HFFc6 (cell line): Measurements from ENCODE around the gene MAOA. TPM values are rescaled to one million over a fixed set of nuclear protein-coding genes. Genes with fewer than 3 reads are reported as not detected.

ENCODE experiments used
- DNase-seq: peaks from one replicate; pipeline ENCODE4 v3.0.0-alpha.2; 2018
- H3K27ac Mint-ChIP-seq: 2 replicates; pipeline ENCODE4 v1.8.0; 2020; ENCODE audit warnings: mild to moderate bottlenecking, mixed read lengths
- H3K27me3 Mint-ChIP-seq: 2 replicates; pipeline ENCODE4 v1.8.0; 2021; ENCODE audit warnings: mild to moderate bottlenecking, moderate library complexity, mixed read lengths; ENCODE audit not compliant: insufficient read depth
- H3K36me3 Mint-ChIP-seq: 2 replicates; pipeline ENCODE4 v1.8.0; 2021; ENCODE audit warnings: low read depth, mixed read lengths
- H3K4me1 Mint-ChIP-seq: 2 replicates; pipeline ENCODE4 v1.8.0; 2020; ENCODE audit warnings: low read depth, mixed read lengths
- H3K4me3 Mint-ChIP-seq: 2 replicates; pipeline ENCODE4 v1.8.0; 2020; ENCODE audit warnings: mild to moderate bottlenecking, moderate library complexity, mixed read lengths
- H3K9me3 Mint-ChIP-seq: 2 replicates; pipeline ENCODE4 v1.8.0; 2020; ENCODE audit warnings: mild to moderate bottlenecking, mixed read lengths
- total RNA-seq, 6 experiments: library from RNA; stranded (reverse); fragmentation: NEBNext Ultra II Directional; extraction: Animal tissue kit (Norgen Biotek cat#: 25700); gene quantifications; 2 replicates in 1 of 6; 3 replicates in 5 of 6; pipeline ENCODE4 v1.2.3, GENCODE V29; 2021
- TF ChIP-seq, protein P1 (sequence below): fragments of 200-600 bp; sonication (generic); IDR thresholded peaks from 2 replicates; pipeline ENCODE4 v1.5.0; 2021; ENCODE audit warnings: antibody characterized with exemption, mild to moderate bottlenecking

MAOA gene
- total RNA-seq, 6 experiments from 2014 or later, result 0.07 to 0.25 (median 0.07) TPM; not detected in 3

GRCh38 chrX:43627669-43628068 is 28.4 kb upstream of the MAOA start:
- no peaks in the 10 kb centered on the region for H3K9me3 Mint-ChIP-seq
- no peak overlapping the region for H3K27ac Mint-ChIP-seq
- DNase-seq, result no peak
- H3K36me3 Mint-ChIP-seq, result no peaks in the 10 kb centered on the region
- TF ChIP-seq, protein P1, sequence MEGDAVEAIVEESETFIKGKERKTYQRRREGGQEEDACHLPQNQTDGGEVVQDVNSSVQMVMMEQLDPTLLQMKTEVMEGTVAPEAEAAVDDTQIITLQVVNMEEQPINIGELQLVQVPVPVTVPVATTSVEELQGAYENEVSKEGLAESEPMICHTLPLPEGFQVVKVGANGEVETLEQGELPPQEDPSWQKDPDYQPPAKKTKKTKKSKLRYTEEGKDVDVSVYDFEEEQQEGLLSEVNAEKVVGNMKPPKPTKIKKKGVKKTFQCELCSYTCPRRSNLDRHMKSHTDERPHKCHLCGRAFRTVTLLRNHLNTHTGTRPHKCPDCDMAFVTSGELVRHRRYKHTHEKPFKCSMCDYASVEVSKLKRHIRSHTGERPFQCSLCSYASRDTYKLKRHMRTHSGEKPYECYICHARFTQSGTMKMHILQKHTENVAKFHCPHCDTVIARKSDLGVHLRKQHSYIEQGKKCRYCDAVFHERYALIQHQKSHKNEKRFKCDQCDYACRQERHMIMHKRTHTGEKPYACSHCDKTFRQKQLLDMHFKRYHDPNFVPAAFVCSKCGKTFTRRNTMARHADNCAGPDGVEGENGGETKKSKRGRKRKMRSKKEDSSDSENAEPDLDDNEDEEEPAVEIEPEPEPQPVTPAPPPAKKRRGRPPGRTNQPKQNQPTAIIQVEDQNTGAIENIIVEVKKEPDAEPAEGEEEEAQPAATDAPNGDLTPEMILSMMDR, result no peak
- peaks cover 2% of the 10 kb centered on the region; the same call in 1 of the 2 replicates for H3K27me3 Mint-ChIP-seq
- H3K4me3 Mint-ChIP-seq, result no peak overlapping the region
- H3K4me1 Mint-ChIP-seq, result no peaks in the 10 kb centered on the region

- Mint-ChIP-seq H3K27ac (no peak overlapping the region), H3K9me3 (no peaks in the 10 kb centered on the region), H3K4me3 (no peak overlapping the region), H3K27me3 (peaks cover 2% of the 10 kb centered on the region; the same call in 1 of the 2 replicates), H3K4me1 (no peaks in the 10 kb centered on the region), H3K36me3 (no peaks in the 10 kb centered on the region)
- TF ChIP-seq, protein P1, result no peak
- no peak for DNase-seq
Observed at GRCh38 chrX:43629229-43629628, 26.9 kb upstream of the MAOA start.

- peaks cover 2% of the 10 kb centered on the region; the same call in 1 of the 2 replicates for H3K27me3 Mint-ChIP-seq
- H3K9me3 Mint-ChIP-seq, result peaks cover 4% of the 10 kb centered on the region; the same call in 1 of the 2 replicates
- H3K27ac Mint-ChIP-seq, result no peak overlapping the region
- H3K4me3 Mint-ChIP-seq, result no peak overlapping the region
- TF ChIP-seq, protein P1, result no peak
- no peaks in the 10 kb centered on the region for H3K36me3 Mint-ChIP-seq
- H3K4me1 Mint-ChIP-seq, result no peaks in the 10 kb centered on the region
- DNase-seq, result no peak
Observed at GRCh38 chrX:43631841-43632240, 24.3 kb upstream of the MAOA start.

GRCh38 chrX:43633081-43633480 is 23.0 kb upstream of the MAOA start:
- Mint-ChIP-seq H3K27me3 (peaks cover 2% of the 10 kb centered on the region; the same call in 1 of the 2 replicates), H3K9me3 (peaks cover 4% of the 10 kb centered on the region; the same call in 1 of the 2 replicates), H3K4me1 (no peaks in the 10 kb centered on the region), H3K36me3 (no peaks in the 10 kb centered on the region), H3K27ac (no peak overlapping the region), H3K4me3 (no peak overlapping the region)
- TF ChIP-seq, protein P1, result no peak
- no peak for DNase-seq

DNA sequence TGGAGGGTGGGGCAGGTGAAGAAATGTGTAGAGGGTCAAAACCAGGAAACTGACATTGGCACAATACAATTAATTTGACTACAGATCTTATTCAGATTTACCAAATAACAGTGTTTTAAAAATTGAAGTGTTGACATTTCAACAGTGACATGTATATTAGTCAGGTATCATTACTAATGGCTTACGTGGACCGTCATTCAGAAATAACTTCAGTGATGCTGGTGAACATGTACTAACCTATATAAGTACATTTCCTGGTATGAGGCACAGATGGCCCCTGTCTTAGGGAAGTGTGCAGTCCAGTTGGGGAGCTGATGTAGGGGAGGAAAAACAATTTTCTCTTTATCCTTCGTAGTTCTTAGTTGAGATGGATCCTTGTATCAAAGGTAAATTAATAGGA is 22.3 kb upstream of the MAOA start:
- TF ChIP-seq, protein P1, result no peak
- DNase-seq, result no peak
- Mint-ChIP-seq H3K27ac (no peak overlapping the region), H3K9me3 (peaks cover 4% of the 10 kb centered on the region; the same call in 1 of the 2 replicates), H3K36me3 (no peaks in the 10 kb centered on the region), H3K4me1 (no peaks in the 10 kb centered on the region), H3K27me3 (peaks cover 2% of the 10 kb centered on the region; the same call in 1 of the 2 replicates), H3K4me3 (no peak overlapping the region)

DNA sequence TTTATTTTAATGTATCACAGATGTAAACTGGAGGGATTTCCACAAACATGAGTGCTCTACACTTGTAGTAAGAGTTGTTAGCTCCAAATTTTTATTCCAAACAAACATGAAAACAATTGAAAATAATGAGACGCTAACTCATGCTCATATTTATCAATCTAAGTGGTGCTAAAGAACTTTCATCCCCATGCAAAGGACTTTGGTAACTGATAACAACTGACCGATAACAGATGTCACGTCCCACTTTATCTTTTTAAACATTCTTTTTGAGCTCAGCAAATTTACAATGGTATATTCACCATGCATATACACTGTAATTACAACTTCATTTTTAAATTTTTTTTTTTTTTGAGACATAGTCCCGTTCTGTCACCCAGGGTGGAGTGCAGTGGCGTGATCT is 15.6 kb upstream of the MAOA start:
- TF ChIP-seq, protein P1, result no peak
- DNase-seq, result no peak
- Mint-ChIP-seq H3K4me3 (no peak overlapping the region), H3K27ac (no peak overlapping the region), H3K9me3 (peaks cover 3% of the 10 kb centered on the region; the same call in 1 of the 2 replicates), H3K36me3 (no peaks in the 10 kb centered on the region), H3K27me3 (no peaks in the 10 kb centered on the region), H3K4me1 (no peaks in the 10 kb centered on the region)
